ENCODE measurements around the gene MAP2. TPM values are rescaled to one million over a fixed set of nuclear protein-coding genes. Genes with fewer than 3 reads are reported as not detected.

Gene MAP2
- total and polyA plus RNA-seq, 7 donors, result 0.72 to 6.5 (median 1.8) TPM

DNA sequence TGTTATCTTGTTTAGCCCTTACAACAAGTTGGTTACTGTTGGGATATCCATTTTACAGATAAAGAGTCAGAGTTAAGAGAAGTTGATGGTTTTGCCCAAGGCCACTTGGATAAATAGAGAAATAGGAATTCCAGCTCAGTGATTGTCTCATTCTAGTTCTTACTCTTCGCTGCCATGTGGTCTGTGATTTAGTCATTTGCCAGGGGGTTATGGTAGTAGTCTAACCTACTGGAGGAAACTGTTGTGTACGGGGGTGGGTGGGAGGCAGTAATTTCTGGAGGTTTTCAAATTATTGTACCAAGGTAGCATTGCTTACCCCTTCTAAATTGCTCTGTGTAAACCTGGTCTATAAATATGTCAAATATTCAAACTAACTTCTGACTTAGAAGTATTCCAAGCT lies 110.4 kb downstream of the MAP2 start:
- 90 to 96% (median 96%) methylated on average over 2 of the region's 2 CpGs for WGBS, 3 donors
- intact Hi-C loops (cut with DNase I), result no loop called here
- H3K4me3 ChIP-seq, result no peak overlapping the region

GRCh38 chr2:209536363-209536762 lies 112.5 kb downstream of the MAP2 start:
- no peaks in the 10 kb centered on the region for H3K9me3 ChIP-seq
- no peak overlapping the region for H3K27ac ChIP-seq
- H3K4me1 ChIP-seq, result no peaks in the 10 kb centered on the region
- intact Hi-C loops (cut with DNase I), result no loop called here
- no peaks in the 10 kb centered on the region for H3K27me3 ChIP-seq (ENCODE audit: insufficient read depth in 3 of 3, low read length in 2 of 3)
- no peak overlapping the region for H3K4me3 ChIP-seq
- WGBS, 3 donors, result 68 to 86% (median 81%) methylated on average over 2 of the region's 2 CpGs
- no peak for TF ChIP-seq CTCF (IDR thresholded peaks at IDR 0.05)
- ATAC-seq (no peak), DNase-seq (no peak)
- H3K36me3 ChIP-seq (ENCODE audit: insufficient read depth in 1 of 2, low read depth in 1 of 2), result no peaks in the 10 kb centered on the region

More for the DNA sequence above, 110.4 kb downstream of the MAP2 start:
- no peak for DNase-seq
- H3K36me3 ChIP-seq (ENCODE audit: insufficient read depth in 1 of 2, low read depth in 1 of 2), result no peaks in the 10 kb centered on the region
- H3K27me3 ChIP-seq (ENCODE audit: insufficient read depth in 3 of 3, low read length in 2 of 3), result no peaks in the 10 kb centered on the region
- TF ChIP-seq CTCF (IDR thresholded peaks at IDR 0.05), result no peak
- no peak for ATAC-seq
- no peaks in the 10 kb centered on the region for H3K9me3 ChIP-seq
- H3K27ac ChIP-seq, result no peak overlapping the region
- no peaks in the 10 kb centered on the region for H3K4me1 ChIP-seq

- WGBS, 3 donors, result 62 to 79% (median 73%) methylated on average over 1 of the region's 1 CpG
- Histone ChIP-seq H3K9me3 (no peaks in the 10 kb centered on the region), H3K27me3 (ENCODE audit: insufficient read depth in 3 of 3, low read length in 2 of 3) (no peaks in the 10 kb centered on the region), H3K4me1 (no peaks in the 10 kb centered on the region), H3K4me3 (no peak overlapping the region), H3K36me3 (ENCODE audit: insufficient read depth in 1 of 2, low read depth in 1 of 2) (no peaks in the 10 kb centered on the region), H3K27ac (no peak overlapping the region)
- no peak for TF ChIP-seq CTCF (IDR thresholded peaks at IDR 0.05)
- intact Hi-C loops (cut with DNase I), result no loop called here
- DNase-seq (no peak), ATAC-seq (no peak)
Measured at GRCh38 chr2:209547726-209548125, 123.9 kb downstream of the MAP2 start.

- intact Hi-C loops (cut with DNase I), result no loop called here
- no peak for ATAC-seq
- no peaks in the 10 kb centered on the region for H3K4me1 ChIP-seq
- no peaks in the 10 kb centered on the region for H3K36me3 ChIP-seq (ENCODE audit: insufficient read depth in 1 of 2, low read depth in 1 of 2)
- no peak overlapping the region for H3K4me3 ChIP-seq
- H3K27ac ChIP-seq, result no peak overlapping the region
- 66 to 74% (median 66%) methylated on average over 3 of the region's 3 CpGs for WGBS, 3 donors
- no peak for DNase-seq
- no peak for TF ChIP-seq CTCF (IDR thresholded peaks at IDR 0.05)
- H3K27me3 ChIP-seq (ENCODE audit: insufficient read depth in 3 of 3, low read length in 2 of 3), result no peaks in the 10 kb centered on the region
- H3K9me3 ChIP-seq, result no peaks in the 10 kb centered on the region
Measured at GRCh38 chr2:209549589-209549988, 125.7 kb downstream of the MAP2 start.

GRCh38 chr2:209553913-209554312 lies 130.1 kb downstream of the MAP2 start:
- Histone ChIP-seq H3K4me1 (no peaks in the 10 kb centered on the region), H3K9me3 (no peaks in the 10 kb centered on the region), H3K27me3 (ENCODE audit: insufficient read depth in 3 of 3, low read length in 2 of 3) (no peaks in the 10 kb centered on the region), H3K27ac (no peak overlapping the region), H3K36me3 (ENCODE audit: insufficient read depth in 1 of 2, low read depth in 1 of 2) (no peaks in the 10 kb centered on the region), H3K4me3 (no peak overlapping the region)
- intact Hi-C loops (cut with DNase I), result loop anchor here in 1 of 2 donors (10.0 kb wide), 1 partner anchor 219 kb away; no protein-coding TSS in a partner anchor
- TF ChIP-seq CTCF (IDR thresholded peaks at IDR 0.05), result no peak
- DNase-seq (no peak), ATAC-seq (no peak)
- 84 to 93% (median 84%) methylated on average over 3 of the region's 3 CpGs for WGBS, 3 donors

Data from psoas muscle (tissue), 8 donors.